HG03575 (cell line): ENCODE data around the gene L3MBTL1.
A peak's percentile ranks its signal among the peaks of the same experiment; 100 is the strongest.
"Not testable (repeated sequence)": the region's sequence is repeated elsewhere in the genome, so short reads cannot be mapped to it uniquely, and the experiment has no call there.

Source experiments
- ATAC-seq: cut with Tn5 transposase; IDR thresholded peaks from one replicate; pipeline ENCODE4 v1.9.1; 2021; ENCODE audit not compliant: unreplicated experiment, insufficient number of reproducible peaks, low FRiP score; ENCODE audit errors: extremely low read depth

Gene L3MBTL1

GRCh38 chr20:43495388-43495787, 12.1 kb upstream of the L3MBTL1 start:
- no peak for ATAC-seq

GRCh38 chr20:43502021-43502420, 5.5 kb upstream of the L3MBTL1 start:
- not testable (repeated sequence) for ATAC-seq

- ATAC-seq: no peak
Measured at GRCh38 chr20:43506238-43506637, 1.3 kb upstream of the L3MBTL1 start.

- no peak for ATAC-seq
Measured at GRCh38 chr20:43508106-43508505, 609 bp downstream of the L3MBTL1 start.

GRCh38 chr20:43508604-43509040, 1.1 kb downstream of the L3MBTL1 start:
- no peak for ATAC-seq

- no peak for ATAC-seq
Measured at GRCh38 chr20:43511879-43512278, 4.4 kb downstream of the L3MBTL1 start.

GRCh38 chr20:43513372-43513930, 6.0 kb downstream of the L3MBTL1 start:
- no peak for ATAC-seq

GRCh38 chr20:43513931-43514647, 6.6 kb downstream of the L3MBTL1 start:
- ATAC-seq: peak; percentile 55

- no peak for ATAC-seq
Measured at GRCh38 chr20:43514648-43514999, 7.1 kb downstream of the L3MBTL1 start.

GRCh38 chr20:43515628-43516027, 8.1 kb downstream of the L3MBTL1 start:
- ATAC-seq: no peak

- ATAC-seq: no peak
Measured at GRCh38 chr20:43516251-43516824, 8.8 kb downstream of the L3MBTL1 start.

GRCh38 chr20:43520074-43520630, 12.7 kb downstream of the L3MBTL1 start:
- ATAC-seq: no peak

GRCh38 chr20:43525021-43525420, 17.5 kb downstream of the L3MBTL1 start:
- no peak for ATAC-seq

GRCh38 chr20:43528258-43528875, 20.9 kb downstream of the L3MBTL1 start:
- no peak for ATAC-seq

GRCh38 chr20:43529051-43529450, 21.6 kb downstream of the L3MBTL1 start:
- ATAC-seq: no peak

GRCh38 chr20:43529457-43530153, 22.1 kb downstream of the L3MBTL1 start:
- no peak for ATAC-seq

- no peak for ATAC-seq
Measured at GRCh38 chr20:43530321-43531090, 23.0 kb downstream of the L3MBTL1 start.

- no peak for ATAC-seq
Measured at GRCh38 chr20:43531091-43531443, 23.6 kb downstream of the L3MBTL1 start.
